GM19238 (cell line): Measurements from ENCODE around the gene KLHL8.

Experiments
- DNase-seq: peaks from one replicate; pipeline ENCODE4 v3.0.0; 2011; ENCODE audit warnings: low spot score; ENCODE audit not compliant: insufficient read length

The KLHL8 gene

DNA sequence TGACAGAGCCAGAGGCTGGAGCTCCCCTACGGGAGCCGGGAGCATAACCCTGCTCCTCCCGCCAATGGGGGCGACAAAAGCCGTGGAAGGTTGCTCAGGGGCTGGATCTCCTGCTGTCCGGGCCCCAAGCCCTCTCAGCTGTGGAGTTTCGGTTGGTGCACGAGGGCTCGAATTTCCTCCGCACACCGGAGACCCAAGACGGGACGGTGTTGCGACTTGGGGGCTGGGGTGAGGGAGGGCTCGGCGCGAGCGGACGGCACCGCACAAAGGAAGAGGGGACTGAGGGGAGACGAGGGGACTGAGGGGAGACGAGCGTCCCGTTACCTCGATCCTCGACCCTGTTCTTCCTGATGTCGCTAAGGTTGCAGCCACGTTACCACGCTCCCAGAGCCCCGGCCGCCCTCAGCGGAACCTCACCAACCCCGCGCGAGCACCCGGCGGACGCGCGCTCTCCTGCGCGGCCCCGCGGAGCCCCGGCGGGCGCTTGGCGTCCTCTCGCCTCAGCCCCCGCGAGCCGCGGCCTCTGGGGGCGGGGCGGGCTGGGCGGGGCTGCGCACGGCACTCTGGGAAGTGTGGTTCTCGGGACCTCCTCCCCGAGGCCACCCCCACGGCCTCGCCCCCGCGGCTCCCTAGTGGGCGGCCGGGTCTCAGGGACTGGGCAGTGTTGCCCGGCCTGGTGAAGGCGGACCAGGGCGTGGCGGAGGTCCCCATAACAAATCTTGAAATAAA is at the start of gene KLHL8:
Gene KLHL8 (minus strand): TSS at position 525 of the 729 bp plus-strand sequence. CDS start 25,079 bp downstream, outside the sequence.
- peak; percentile 84 for DNase-seq

DNA sequence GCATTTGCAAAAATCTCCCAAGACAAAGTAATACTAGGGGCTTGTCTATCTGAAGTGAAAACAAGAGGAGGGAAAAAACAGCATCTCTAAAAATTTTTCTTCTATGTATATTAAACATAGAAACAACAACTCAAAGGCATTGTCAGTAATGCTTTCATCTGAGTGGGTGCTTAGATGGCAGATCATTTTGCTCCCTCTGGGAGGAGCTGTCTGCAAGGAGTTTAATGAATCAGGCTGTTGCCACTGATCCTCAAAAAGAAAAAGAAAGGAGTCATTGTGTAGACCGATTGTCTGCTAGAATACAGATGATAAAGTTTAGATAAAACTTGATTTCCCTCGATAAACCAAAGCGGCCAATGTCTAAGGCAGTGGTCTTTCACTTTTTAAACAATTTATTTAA is 49.7 kb upstream of the KLHL8 start:
- no peak for DNase-seq

DNA sequence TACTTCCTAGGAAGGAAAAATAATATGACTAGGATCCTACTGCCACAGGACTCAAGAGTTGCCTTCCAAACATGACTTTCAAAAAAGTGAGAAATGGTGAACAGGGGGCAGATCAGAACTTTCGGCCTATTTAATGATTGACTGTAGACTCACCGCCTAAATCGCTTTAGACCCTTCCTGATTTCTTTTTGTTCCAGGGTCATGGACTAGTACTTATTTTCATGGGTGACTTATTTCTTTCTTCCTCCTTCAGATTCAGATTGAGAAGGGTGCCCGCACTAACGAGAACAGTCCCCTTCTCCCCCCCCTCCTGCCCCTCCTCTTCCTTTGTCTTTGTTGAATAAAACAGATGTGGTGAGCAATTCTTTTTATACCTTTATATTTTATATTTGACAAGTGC is 48.0 kb upstream of the KLHL8 start:
- DNase-seq, result no peak

DNA sequence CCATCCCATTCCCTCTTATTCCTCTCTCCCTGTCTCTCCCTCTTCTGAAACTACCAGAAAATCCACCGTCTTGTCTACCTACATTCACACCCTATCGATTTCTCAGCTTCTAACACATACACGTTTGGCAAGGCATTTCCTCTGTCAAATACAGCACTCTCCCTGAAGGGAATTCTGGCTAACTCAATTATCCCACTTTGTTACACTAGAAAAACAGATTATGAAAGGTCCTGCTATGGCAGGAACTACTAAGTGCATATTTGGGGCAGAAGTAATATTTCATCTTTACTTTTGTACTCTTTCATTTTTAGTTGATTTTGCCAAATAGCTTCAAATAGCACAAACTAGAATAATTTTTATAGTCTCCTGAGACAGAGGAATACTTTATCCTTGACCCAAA is 46.6 kb upstream of the KLHL8 start:
- no peak for DNase-seq

- no peak for DNase-seq
These were observed 42.5 kb upstream of the KLHL8 start for GRCh38 chr4:87262886-87263285.

DNA sequence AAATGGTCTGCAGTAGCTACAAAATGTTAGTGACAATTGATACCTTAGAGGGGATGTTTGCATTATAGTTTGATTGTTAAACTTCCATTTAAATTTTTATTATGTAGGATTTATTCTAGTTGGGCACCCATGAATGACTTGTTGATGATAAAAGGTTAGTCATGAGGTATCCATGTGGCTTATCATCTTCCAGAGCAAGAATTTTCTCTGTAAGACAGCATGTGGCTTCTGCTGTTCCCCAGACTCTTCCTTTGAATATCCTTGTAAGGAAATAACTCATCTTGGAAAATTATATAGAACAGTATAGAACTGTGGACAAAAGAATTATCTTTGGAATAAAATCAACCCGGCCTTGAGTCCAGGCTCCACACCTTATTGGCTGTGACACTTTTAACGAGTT is 40.1 kb upstream of the KLHL8 start:
- DNase-seq, result no peak

GRCh38 chr4:87258677-87259076 is 38.3 kb upstream of the KLHL8 start:
- DNase-seq, result no peak

GRCh38 chr4:87257523-87257922 is 37.1 kb upstream of the KLHL8 start:
- DNase-seq, result no peak

DNA sequence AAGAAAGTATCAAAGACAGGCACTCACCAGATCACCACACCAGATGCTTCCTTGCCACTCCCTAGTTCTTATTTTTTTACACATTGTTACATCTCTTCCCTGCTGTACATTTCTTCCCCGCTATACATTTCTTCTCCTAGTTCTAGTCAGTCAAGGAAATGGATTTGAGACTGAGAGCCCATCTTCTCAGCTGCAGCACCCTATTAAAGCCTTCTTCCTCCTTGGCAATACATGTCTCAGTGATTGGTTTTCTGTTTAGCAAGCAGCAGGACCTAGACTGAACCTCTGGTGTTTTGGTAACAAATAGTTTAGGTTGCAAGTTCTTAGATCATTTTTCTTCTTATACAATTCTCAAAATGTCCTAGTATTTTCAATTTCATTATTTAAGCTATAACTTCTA is 35.3 kb upstream of the KLHL8 start:
- no peak for DNase-seq

GRCh38 chr4:87251106-87251505 is 30.7 kb upstream of the KLHL8 start:
- DNase-seq, result no peak

DNA sequence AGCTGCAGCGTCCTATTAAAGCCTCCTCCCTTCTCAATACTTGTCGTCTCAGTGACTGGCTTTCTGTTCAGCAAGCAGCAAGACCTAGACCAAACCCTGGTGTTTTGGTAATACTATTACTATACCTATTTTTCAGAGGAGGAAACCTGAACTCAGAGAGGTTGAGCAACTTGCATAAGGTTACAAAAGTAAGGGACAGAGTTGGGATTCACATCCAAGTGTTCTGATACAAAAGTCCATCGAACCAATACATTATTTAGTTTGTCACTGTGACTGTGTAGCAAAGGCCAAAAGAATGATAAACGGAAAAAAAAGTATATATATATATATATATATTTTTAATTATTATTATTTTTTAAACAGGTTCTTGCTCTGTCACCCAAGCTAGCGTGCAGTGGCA is 29.9 kb upstream of the KLHL8 start:
- no peak for DNase-seq

- DNase-seq, result no peak
These were observed 29.1 kb upstream of the KLHL8 start for GRCh38 chr4:87249332-87250019.

- no peak for DNase-seq
These were observed 23.1 kb upstream of the KLHL8 start for GRCh38 chr4:87243426-87244053.

DNA sequence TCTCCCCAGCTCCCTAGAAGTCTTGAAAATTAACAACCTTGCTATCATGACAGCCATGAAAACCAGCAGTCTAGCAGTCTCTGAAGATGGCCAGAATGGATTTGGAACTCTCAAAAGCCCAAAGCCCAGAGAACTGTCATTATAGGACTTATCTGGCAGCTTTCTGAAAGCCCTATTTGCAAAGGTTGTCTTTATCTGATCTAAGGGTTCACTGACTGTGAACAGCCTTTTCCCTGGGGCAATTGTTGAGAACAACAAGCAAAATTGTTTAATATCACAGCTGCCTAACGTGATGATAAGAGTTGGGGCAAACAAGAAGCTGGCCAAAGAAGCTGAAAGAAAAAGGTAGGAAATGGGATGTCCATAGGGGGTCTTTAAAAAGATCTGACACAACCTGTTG is 20.9 kb upstream of the KLHL8 start:
- no peak for DNase-seq

GRCh38 chr4:87240341-87240740 is 19.9 kb upstream of the KLHL8 start:
- no peak for DNase-seq

DNA sequence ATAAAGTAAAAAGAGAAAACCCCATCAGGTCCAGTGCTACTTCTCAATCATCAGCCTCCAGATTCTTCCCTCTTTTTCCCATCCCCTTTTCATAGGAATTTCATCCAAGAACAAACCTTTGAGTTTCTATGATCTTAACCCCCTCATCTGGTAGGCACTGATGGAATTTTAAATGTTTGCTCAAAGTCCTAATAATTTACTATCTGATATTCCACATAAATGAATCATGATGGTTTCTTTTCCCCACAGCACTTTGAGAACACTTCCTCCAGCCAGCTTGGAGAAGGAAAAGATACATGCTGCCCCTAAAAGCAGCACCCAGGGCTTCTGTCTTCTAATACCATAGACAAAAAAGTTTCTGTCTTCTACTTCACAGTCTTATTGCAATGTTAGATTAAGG is 19.4 kb upstream of the KLHL8 start:
- DNase-seq, result no peak

GRCh38 chr4:87239194-87239593 is 18.8 kb upstream of the KLHL8 start:
- DNase-seq, result no peak

DNA sequence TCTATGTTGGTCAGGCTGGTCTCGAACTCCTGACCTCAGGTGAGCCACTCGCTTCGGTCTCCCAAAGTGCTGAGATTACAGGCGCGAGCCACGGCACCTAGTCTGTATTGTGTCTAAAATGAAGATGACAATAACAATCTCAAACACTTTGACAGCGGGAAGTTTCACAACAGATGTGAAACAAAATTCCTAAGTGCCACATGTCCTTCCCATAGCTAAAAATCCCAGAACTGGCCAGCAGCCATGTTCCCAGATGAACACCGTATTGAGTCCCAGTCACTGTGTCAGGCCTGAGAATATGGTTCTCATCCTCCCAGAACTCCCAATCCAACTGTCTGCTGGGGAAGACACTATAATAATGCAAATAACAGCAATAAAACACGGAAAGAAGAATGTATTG is 16.4 kb upstream of the KLHL8 start:
- DNase-seq, result no peak

- no peak for DNase-seq
These were observed 14.7 kb upstream of the KLHL8 start for GRCh38 chr4:87235020-87235671.

DNA sequence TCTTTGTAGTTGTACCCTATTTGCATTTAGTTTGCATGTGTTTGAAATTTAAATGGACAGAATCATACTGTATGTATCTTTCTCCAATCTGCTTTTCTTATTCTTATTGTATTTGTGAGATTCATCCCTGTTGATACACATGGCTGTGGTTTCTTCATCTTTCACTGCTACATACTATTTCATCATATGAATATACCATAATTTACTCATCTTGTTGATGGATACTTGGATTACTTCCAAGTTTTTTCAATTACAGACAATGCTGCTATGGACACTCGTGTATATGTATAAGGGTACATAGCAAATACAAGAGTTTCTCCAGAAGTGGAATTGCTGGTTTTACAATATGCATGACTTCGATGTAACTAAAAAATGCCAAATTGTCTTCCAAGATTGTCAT is 11.8 kb upstream of the KLHL8 start:
- DNase-seq, result no peak

- DNase-seq, result no peak
These were observed 10.4 kb upstream of the KLHL8 start for GRCh38 chr4:87230806-87231205.

DNA sequence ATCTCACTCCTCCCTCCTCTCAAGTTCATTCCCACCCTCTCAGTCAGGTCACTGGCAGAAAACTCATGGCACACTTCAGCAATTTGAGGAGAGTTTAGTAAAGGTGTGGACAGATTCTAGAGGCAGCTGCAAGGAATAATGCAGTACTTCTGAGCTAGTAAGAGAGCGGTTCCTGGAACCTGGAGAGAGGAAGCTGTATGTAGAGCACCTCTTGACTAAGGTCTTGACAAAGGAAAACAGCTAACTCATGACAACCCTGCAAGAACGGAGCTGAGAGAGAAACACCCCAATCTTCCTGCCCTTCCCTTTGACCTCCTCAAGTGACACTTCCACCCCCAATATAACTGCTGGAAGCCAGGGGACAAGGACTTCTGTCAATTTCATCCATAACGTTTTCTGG is 9.6 kb upstream of the KLHL8 start:
- DNase-seq, result no peak
